WERI-Rb-1 (cell line): ENCODE measurements around the gene SLC25A18.

Experiments used
- DNase-seq: peaks from one replicate; pipeline ENCODE4 v3.0.0-alpha.2; 2020
- H3K27ac ChIP-seq: fragments of 250-450 bp; sonication (Bioruptor Pico); 2 replicates; pipeline ENCODE4 v1.5.1; 2020; ENCODE audit warnings: mild to moderate bottlenecking, moderate library complexity
- H3K27me3 ChIP-seq: fragments of 250-450 bp; sonication (Bioruptor Pico); 2 replicates; pipeline ENCODE4 v1.5.1; 2021; ENCODE audit warnings: mild to moderate bottlenecking, low read depth, moderate library complexity; ENCODE audit not compliant: insufficient read depth, severe bottlenecking
- H3K36me3 ChIP-seq: fragments of 250-450 bp; sonication (Bioruptor Pico); 2 replicates; pipeline ENCODE4 v1.5.1; 2020; ENCODE audit warnings: mild to moderate bottlenecking, moderate library complexity
- H3K4me3 ChIP-seq: 2 replicates; pipeline ENCODE4 v1.5.1; 2011; ENCODE audit warnings: low read depth, mild to moderate bottlenecking, control low read depth, low read length
- H3K9me3 ChIP-seq: fragments of 250-450 bp; sonication (Bioruptor Pico); 2 replicates; pipeline ENCODE4 v1.5.1; 2021; ENCODE audit warnings: mild to moderate bottlenecking, moderate library complexity; ENCODE audit not compliant: severe bottlenecking
- TF ChIP-seq, protein P1 (sequence below): IDR thresholded peaks from 2 replicates; pipeline ENCODE4 v1.5.1; 2011; ENCODE audit warnings: low read depth, mild to moderate bottlenecking, control low read depth, inconsistent platforms, low read length

The SLC25A18 gene

DNA sequence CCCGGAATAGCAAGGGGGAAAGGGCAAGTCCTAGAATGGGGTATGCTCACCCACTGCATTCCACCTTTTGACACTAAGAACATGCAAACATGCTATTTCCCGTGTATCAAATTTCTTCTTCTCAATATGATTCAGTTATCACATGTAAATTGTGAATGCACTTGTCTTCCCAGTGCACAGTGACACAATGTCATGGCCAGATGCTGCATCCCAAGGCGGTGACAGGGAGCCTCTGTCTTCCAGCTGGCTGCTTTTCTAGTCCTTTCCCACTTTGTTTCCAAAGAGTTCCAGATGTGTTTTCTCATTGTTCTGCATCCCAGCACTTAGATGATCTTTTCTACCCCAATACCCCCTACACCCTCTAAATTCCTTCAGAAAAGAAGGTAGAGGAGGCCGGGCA lies 12.4 kb downstream of the SLC25A18 start:
- TF ChIP-seq, protein P1, sequence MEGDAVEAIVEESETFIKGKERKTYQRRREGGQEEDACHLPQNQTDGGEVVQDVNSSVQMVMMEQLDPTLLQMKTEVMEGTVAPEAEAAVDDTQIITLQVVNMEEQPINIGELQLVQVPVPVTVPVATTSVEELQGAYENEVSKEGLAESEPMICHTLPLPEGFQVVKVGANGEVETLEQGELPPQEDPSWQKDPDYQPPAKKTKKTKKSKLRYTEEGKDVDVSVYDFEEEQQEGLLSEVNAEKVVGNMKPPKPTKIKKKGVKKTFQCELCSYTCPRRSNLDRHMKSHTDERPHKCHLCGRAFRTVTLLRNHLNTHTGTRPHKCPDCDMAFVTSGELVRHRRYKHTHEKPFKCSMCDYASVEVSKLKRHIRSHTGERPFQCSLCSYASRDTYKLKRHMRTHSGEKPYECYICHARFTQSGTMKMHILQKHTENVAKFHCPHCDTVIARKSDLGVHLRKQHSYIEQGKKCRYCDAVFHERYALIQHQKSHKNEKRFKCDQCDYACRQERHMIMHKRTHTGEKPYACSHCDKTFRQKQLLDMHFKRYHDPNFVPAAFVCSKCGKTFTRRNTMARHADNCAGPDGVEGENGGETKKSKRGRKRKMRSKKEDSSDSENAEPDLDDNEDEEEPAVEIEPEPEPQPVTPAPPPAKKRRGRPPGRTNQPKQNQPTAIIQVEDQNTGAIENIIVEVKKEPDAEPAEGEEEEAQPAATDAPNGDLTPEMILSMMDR: no peak
- Histone ChIP-seq H3K36me3 (no peaks in the 10 kb centered on the region), H3K9me3 (no peaks in the 10 kb centered on the region), H3K27me3 (no peaks in the 10 kb centered on the region), H3K27ac (no peak overlapping the region), H3K4me3 (no peak overlapping the region)
- DNase-seq: no peak

DNA sequence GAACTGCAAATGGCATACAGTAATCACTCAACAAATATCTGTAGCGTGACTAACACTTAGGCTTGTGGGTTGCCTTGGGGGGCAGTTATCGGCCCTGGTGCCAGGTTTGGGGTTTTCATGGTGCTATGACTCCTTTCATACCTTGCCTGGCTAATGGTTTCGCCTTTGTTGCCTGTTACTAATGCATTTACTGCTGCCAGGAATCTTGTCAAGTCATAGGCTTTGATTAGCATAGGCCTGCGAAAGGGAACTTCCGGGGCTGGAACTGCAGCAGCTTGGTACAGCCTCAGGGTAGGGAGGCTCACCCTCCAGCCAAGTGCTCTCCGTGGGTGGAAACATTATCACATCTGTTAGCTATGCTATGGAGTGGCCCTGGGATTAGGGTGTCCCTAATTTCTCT lies 13.2 kb downstream of the SLC25A18 start:
- Histone ChIP-seq H3K27me3 (no peaks in the 10 kb centered on the region), H3K9me3 (no peaks in the 10 kb centered on the region), H3K27ac (no peak overlapping the region), H3K36me3 (no peaks in the 10 kb centered on the region), H3K4me3 (no peak overlapping the region)
- DNase-seq: no peak
- TF ChIP-seq, protein P1: no peak

DNA sequence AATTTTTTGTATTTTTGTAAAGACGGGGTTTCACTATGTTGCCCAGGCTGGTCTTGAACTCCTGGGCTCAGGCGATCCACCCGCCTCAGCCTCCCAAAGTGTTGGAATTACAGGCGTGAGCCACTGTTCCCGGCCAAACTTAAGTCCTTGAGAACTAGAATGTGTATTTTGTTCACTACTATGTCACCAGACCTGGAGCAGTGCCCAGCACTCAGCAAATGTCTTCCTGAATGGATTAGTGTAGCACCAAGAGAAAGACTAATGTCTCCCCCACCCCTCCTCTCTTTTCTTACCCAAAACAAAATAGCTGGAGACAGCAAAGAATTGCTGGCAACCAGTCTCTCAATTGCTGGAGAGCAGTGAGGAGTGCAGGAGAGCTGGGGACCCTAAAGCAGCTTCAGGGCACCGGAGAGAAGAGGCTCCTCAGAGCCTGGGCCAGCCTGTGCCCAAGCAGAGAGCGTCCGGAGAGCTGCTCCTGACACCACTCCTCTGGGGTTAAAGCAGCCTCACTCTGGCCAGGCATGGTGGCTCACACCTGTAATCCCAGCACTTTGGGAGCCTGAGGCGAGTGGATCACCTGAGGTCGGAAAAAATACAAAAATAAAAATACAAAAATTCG lies 14.9 kb downstream of the SLC25A18 start:
- TF ChIP-seq, protein P1: no peak
- Histone ChIP-seq H3K27me3 (no peaks in the 10 kb centered on the region), H3K36me3 (no peaks in the 10 kb centered on the region), H3K4me3 (no peak overlapping the region), H3K9me3 (no peaks in the 10 kb centered on the region), H3K27ac (no peak overlapping the region)
- no peak for DNase-seq

DNA sequence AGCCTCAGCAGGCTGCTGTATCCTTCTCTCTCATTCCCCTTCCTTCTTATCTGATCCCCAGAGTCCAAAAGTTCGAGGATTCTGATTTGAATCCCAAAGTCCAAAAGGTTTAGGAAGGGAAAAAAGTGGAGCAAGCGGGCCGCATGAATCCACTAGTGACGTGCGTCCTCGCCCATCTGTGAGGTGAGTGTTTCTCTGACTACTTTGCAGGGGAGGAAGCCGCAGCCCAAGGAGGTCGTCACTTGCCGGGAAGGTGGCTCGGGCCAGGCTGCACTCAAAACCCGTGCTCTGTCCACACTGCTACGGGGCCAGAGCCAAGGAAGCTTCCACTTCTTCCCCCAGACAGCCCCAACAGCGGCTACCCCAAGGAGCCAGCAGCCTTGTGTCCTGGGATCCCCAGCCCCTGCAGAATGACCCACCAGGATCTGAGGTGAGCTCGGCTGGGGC lies 16.3 kb downstream of the SLC25A18 start:
- TF ChIP-seq, protein P1: no peak
- no peak overlapping the region for H3K27ac ChIP-seq
- H3K9me3 ChIP-seq: no peaks in the 10 kb centered on the region
- H3K27me3 ChIP-seq: no peaks in the 10 kb centered on the region
- H3K4me3 ChIP-seq: no peak overlapping the region
- H3K36me3 ChIP-seq: no peaks in the 10 kb centered on the region
- no peak for DNase-seq

DNA sequence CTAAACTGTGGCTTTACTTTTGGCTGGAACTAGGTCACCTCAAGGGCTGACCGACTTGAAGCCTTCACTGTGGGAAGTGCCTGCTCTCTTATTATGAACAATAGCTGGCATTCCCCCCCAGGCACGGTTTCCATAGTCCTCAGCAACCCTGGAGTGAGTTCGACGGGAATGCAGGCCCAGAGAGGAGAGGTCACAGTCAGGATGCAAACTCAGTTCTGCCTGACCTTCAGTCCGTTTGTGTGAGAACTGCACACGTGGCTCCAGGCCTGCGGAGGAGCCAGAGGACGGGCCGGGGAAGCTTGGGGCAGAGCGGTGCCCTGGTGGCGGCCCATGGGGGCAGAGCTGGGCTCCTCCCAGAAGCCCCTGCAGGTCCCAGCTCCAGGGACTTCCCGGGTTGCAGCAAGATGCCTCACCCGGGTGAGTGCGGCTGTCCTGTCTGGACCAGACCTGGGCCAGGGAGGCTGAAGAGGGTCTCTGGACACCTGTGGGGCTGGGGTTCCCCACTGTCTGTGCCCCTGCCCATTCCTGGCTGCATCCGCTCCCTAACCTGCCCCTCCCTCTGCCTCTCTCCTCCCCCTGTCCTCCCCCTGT lies 17.2 kb downstream of the SLC25A18 start:
- DNase-seq: no peak
- H3K36me3 ChIP-seq: no peaks in the 10 kb centered on the region
- TF ChIP-seq, protein P1: peak; percentile 31; the same call in 1 of the 2 replicates
- no peaks in the 10 kb centered on the region for H3K27me3 ChIP-seq
- H3K4me3 ChIP-seq: no peak overlapping the region
- no peaks in the 10 kb centered on the region for H3K9me3 ChIP-seq
- H3K27ac ChIP-seq: no peak overlapping the region

DNA sequence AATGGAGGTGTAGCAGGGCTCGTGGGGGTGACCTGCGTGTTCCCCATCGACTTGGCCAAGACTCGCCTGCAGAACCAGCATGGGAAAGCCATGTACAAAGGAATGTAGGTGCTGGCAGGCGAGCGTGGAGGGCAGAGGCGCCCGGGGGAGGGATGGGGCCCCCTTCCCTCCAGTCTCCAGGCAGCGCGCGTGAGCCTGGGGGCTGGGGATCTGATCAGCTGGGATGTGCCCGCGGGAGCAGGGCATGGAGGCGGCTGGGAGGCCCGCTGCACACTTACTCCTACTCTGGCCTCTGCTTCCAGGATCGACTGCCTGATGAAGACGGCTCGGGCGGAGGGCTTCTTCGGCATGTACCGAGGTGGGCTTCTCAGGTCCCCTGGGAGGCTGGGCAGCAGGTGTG lies 17.8 kb downstream of the SLC25A18 start:
- TF ChIP-seq, protein P1: no peak
- Histone ChIP-seq H3K4me3 (no peak overlapping the region), H3K9me3 (no peaks in the 10 kb centered on the region), H3K36me3 (no peaks in the 10 kb centered on the region), H3K27ac (no peak overlapping the region), H3K27me3 (no peaks in the 10 kb centered on the region)
- no peak for DNase-seq
